AG04449 (cell line): Measurements from ENCODE around the gene GJB4.

Experiments used
- CTCF ChIA-PET: fragments of 350-600 bp; formaldehyde crosslinking; extraction: SDS; loops from one replicate; lab custom pipeline; 2021; ENCODE audit warnings: antibody characterized with exemption; lab: Yijun Ruan, JAX
- POLR2A ChIA-PET: fragments of 400-600, 350-600 bp; formaldehyde crosslinking; extraction: SDS; loops from one replicate; lab custom pipeline; 2020; ENCODE audit warnings: antibody characterized with exemption, inconsistent platforms; lab: Yijun Ruan, JAX
- DNase-seq: peaks from one replicate; pipeline ENCODE4 v3.0.0-alpha.2; 2010; ENCODE audit warnings: low read depth, low spot score
- H3K4me3 ChIP-seq: 2 replicates; pipeline ENCODE4 v1.5.1; 2011; ENCODE audit warnings: low read depth, mild to moderate bottlenecking, control low read depth, low read length
- TF ChIP-seq, protein P1 (sequence below): IDR thresholded peaks from one replicate; pipeline ENCODE4 v1.5.1; 2011; ENCODE audit warnings: mild to moderate bottlenecking, moderate library complexity, low read length, control low read depth, inconsistent platforms; ENCODE audit not compliant: insufficient read depth; ENCODE audit errors: missing control alignments

The GJB4 gene

DNA sequence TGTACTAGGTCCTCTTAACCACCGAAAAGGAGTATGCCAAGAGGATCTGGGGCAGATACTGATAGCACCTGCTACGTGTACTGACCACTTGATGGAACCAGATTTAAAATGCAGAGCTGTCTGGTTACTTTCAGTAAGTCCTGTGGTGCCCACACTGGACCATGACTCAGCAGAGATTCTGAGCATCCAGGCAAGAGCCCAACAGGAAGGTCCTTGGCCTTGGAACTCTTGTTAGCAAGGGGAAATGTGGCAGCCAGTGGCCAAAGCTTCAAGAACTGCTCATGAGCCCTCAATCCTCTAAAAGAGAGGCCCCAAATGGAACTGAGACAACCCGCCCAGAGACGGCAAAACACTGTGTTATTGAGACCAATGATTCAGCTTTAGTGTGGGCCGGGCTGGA, 8.9 kb upstream of the GJB4 start:
- no peak overlapping the region for H3K4me3 ChIP-seq
- DNase-seq, result no peak
- ChIA-PET POLR2A (no interaction called here), CTCF (interaction anchor here (1.3 to 1.5 kb wide), 2 partner anchors 8 to 9 kb away, joined by 3 to 4 read pairs; no protein-coding TSS in a partner anchor)
- TF ChIP-seq, protein P1, sequence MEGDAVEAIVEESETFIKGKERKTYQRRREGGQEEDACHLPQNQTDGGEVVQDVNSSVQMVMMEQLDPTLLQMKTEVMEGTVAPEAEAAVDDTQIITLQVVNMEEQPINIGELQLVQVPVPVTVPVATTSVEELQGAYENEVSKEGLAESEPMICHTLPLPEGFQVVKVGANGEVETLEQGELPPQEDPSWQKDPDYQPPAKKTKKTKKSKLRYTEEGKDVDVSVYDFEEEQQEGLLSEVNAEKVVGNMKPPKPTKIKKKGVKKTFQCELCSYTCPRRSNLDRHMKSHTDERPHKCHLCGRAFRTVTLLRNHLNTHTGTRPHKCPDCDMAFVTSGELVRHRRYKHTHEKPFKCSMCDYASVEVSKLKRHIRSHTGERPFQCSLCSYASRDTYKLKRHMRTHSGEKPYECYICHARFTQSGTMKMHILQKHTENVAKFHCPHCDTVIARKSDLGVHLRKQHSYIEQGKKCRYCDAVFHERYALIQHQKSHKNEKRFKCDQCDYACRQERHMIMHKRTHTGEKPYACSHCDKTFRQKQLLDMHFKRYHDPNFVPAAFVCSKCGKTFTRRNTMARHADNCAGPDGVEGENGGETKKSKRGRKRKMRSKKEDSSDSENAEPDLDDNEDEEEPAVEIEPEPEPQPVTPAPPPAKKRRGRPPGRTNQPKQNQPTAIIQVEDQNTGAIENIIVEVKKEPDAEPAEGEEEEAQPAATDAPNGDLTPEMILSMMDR, result no peak

DNA sequence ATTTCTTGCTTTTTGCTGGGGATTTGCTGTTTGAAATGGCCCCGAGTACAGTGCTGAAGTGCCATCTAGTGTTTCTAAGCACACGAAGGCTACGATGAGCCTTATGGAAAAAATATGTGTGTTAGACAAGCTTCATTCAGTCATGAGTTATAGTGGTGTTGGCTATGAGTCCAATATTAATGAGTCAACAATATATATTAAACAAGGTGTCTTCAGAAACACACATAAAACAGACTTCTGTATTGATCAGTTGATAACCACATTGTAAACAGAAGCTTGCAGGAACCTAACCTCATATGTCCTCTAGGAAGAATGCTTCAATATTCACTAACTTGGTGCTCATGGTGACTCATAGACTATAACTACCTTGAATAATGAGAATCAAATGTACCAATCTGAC, 6.4 kb upstream of the GJB4 start:
- TF ChIP-seq, protein P1, result no peak
- no peak overlapping the region for H3K4me3 ChIP-seq
- ChIA-PET POLR2A (no interaction called here), CTCF (interaction anchor here (1.5 to 3.9 kb wide), 2 partner anchors 10 to 1120 kb away, joined by 4 to 40 read pairs; no protein-coding TSS in a partner anchor)
- DNase-seq, result no peak

DNA sequence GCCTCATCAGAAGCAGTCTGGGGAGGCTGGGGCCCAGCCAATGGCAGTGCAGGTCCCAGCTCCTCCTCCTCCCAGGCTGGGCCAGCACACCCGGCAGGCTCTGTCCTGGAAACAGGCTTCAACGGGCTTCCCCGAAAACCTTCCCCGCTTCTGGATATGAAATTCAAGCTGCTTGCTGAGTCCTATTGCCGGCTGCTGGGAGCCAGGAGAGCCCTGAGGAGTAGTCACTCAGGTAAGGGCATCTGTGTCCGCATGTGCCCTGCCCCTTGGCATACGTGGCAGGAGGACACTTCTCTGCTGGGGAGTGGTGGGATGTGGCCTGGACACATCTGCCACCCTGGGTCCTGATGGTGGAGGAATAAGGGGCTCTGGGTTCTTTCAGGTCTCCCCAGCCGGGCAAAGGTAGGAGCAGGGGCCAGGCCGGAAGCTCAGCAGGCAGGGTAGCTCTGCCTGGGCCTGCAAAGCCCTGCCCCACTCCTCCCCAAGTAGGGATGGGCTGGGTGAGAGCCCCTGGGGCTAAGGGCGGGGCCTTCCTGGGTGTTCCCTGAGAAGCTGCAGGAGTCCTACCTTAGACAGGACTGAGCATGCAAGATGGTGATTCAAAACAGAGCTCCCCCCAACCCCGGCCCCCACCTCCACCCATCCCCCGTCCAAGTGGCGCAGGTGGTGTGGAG, 4.4 kb upstream of the GJB4 start, which contains the start of gene GJB5:
GJB5 (plus strand) TSS at position 84 of the 674 bp plus-strand sequence. CDS start 2,284 bp downstream, outside the sequence.
- CTCF ChIA-PET, result interaction anchor here (3.9 kb wide), 1 partner anchor 12 kb away, joined by 40 read pairs; no protein-coding TSS in a partner anchor
- TF ChIP-seq, protein P1, result no peak
- no peak within 1 kb of the TSS for H3K4me3 ChIP-seq
- DNase-seq, result no peak
- POLR2A ChIA-PET, result no interaction called here

DNA sequence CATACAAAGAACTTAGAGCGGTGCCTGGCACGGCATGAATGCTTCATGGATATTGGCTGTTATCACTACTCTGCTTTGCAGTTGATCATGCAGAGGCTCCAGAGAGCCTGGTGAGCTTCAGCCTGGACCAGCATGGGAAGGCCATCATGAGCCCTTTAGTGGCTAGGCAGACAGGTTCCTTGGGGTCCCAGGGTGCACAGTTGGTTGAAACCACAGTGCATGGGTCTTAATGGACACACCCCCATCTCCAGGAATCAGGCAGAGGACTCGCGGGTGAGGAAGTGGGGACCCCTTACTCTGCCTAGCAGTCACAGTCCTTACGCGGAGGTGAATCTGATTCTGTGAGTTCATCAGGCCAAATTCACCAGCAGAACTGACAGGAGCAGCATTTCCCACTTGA, 3.6 kb upstream of the GJB4 start:
- TF ChIP-seq, protein P1, result no peak
- no peak overlapping the region for H3K4me3 ChIP-seq
- ChIA-PET POLR2A (no interaction called here), CTCF (interaction anchor here (3.9 kb wide), 1 partner anchor 13 kb away, joined by 40 read pairs; no protein-coding TSS in a partner anchor)
- no peak for DNase-seq

DNA sequence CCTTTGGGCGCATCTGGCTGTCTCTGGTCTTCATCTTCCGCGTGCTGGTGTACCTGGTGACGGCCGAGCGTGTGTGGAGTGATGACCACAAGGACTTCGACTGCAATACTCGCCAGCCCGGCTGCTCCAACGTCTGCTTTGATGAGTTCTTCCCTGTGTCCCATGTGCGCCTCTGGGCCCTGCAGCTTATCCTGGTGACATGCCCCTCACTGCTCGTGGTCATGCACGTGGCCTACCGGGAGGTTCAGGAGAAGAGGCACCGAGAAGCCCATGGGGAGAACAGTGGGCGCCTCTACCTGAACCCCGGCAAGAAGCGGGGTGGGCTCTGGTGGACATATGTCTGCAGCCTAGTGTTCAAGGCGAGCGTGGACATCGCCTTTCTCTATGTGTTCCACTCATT, 2.2 kb upstream of the GJB4 start:
- ChIA-PET POLR2A (no interaction called here), CTCF (interaction anchor here (2.9 kb wide), 1 partner anchor 15 kb away, joined by 13 read pairs; no protein-coding TSS in a partner anchor)
- H3K4me3 ChIP-seq, result no peak overlapping the region
- no peak for DNase-seq
- TF ChIP-seq, protein P1, result no peak

DNA sequence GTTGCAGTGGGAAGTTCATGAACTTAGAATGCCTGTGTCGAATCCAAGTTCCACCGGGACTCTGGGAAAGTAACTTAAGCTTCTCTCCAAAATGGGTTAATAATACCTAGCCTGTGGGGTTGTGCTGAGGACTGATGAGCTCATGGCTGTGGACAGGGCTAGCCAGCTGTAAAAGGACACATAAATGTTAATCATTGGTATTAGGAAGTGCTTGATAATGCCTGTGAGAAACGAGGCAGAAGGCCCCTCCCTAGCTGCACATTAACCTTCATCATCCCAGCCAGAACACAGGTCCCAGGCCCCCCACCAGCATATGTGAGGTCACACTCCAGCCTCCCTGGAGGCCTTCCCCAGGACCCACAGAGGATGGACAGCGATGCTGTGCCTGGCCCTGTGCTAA, 789 bp upstream of the GJB4 start:
- TF ChIP-seq, protein P1, result no peak
- no peak overlapping the region for H3K4me3 ChIP-seq
- ChIA-PET POLR2A (no interaction called here), CTCF (interaction anchor here (2.9 kb wide), 1 partner anchor 16 kb away, joined by 13 read pairs; no protein-coding TSS in a partner anchor)
- DNase-seq, result no peak
